Adipocyte (in vitro differentiated cells): Measurements from ENCODE around the gene PLEKHD1.
A peak's percentile ranks its signal among the peaks of the same experiment; 100 is the strongest.

Source experiments
- DNase-seq: peaks from one replicate; pipeline ENCODE4 v3.0.0-alpha.2; 2015; ENCODE audit warnings: low read depth
- H3K27me3 ChIP-seq: replicated peaks from 2 replicates; pipeline ENCODE4 v1.7.0; 2013; ENCODE audit warnings: mild to moderate bottlenecking, low read length, moderate library complexity; ENCODE audit not compliant: control insufficient read depth, insufficient read depth
- H3K36me3 ChIP-seq: 2 replicates; pipeline ENCODE4 v1.7.0; 2013; ENCODE audit warnings: low read length, mild to moderate bottlenecking, moderate library complexity; ENCODE audit not compliant: control insufficient read depth, insufficient read depth, severe bottlenecking
- H3K4me1 ChIP-seq: 2 replicates; pipeline ENCODE4 v1.7.0; 2013; ENCODE audit warnings: mild to moderate bottlenecking, low read length, moderate library complexity; ENCODE audit not compliant: control insufficient read depth, insufficient read depth
- H3K4me3 ChIP-seq: 2 replicates; pipeline ENCODE4 v1.7.0; 2013; ENCODE audit warnings: mild to moderate bottlenecking, low read length, moderate library complexity
- H3K9ac ChIP-seq: 2 replicates; pipeline ENCODE4 v1.7.0; 2013; ENCODE audit warnings: mild to moderate bottlenecking, low read length, moderate library complexity
- H3K9me3 ChIP-seq: 2 replicates; pipeline ENCODE4 v1.7.0; 2013; ENCODE audit warnings: mild to moderate bottlenecking, low read length, moderate library complexity; ENCODE audit not compliant: control insufficient read depth

PLEKHD1 gene

GRCh38 chr14:69519204-69520100, 34.9 kb downstream of the PLEKHD1 start:
- no peaks in the 10 kb centered on the region for H3K4me1 ChIP-seq
- no peak for DNase-seq
- H3K9me3 ChIP-seq = no peaks in the 10 kb centered on the region
- H3K27me3 ChIP-seq = peaks cover 35% of the 10 kb centered on the region
- no peaks in the 10 kb centered on the region for H3K36me3 ChIP-seq
- no peak overlapping the region for H3K4me3 ChIP-seq
- H3K9ac ChIP-seq = no peak overlapping the region

- no peak for DNase-seq
- no peaks in the 10 kb centered on the region for H3K36me3 ChIP-seq
- no peak overlapping the region for H3K4me3 ChIP-seq
- no peaks in the 10 kb centered on the region for H3K4me1 ChIP-seq
- no peaks in the 10 kb centered on the region for H3K9me3 ChIP-seq
- H3K27me3 ChIP-seq = peaks cover 57% of the 10 kb centered on the region
- H3K9ac ChIP-seq = no peak overlapping the region
Observed at GRCh38 chr14:69522026-69522425, 37.5 kb downstream of the PLEKHD1 start.

- no peak overlapping the region for H3K4me3 ChIP-seq
- no peaks in the 10 kb centered on the region for H3K9me3 ChIP-seq
- no peaks in the 10 kb centered on the region for H3K36me3 ChIP-seq
- no peaks in the 10 kb centered on the region for H3K4me1 ChIP-seq
- no peak for DNase-seq
- peaks cover 83% of the 10 kb centered on the region for H3K27me3 ChIP-seq
- no peak overlapping the region for H3K9ac ChIP-seq
Observed at GRCh38 chr14:69525896-69526295, 41.4 kb downstream of the PLEKHD1 start.

GRCh38 chr14:69527635-69528034, 43.1 kb downstream of the PLEKHD1 start:
- Histone ChIP-seq H3K27me3 (peaks cover 86% of the 10 kb centered on the region), H3K36me3 (no peaks in the 10 kb centered on the region), H3K9me3 (no peaks in the 10 kb centered on the region), H3K9ac (no peak overlapping the region), H3K4me3 (no peak overlapping the region), H3K4me1 (no peaks in the 10 kb centered on the region)
- DNase-seq = no peak

GRCh38 chr14:69528143-69528542, 43.6 kb downstream of the PLEKHD1 start:
- Histone ChIP-seq H3K27me3 (peaks cover 89% of the 10 kb centered on the region), H3K4me1 (no peaks in the 10 kb centered on the region), H3K9me3 (no peaks in the 10 kb centered on the region)

GRCh38 chr14:69528930-69529329, 44.4 kb downstream of the PLEKHD1 start:
- H3K4me3 ChIP-seq = no peak overlapping the region
- no peak overlapping the region for H3K9ac ChIP-seq
- no peak for DNase-seq
- no peaks in the 10 kb centered on the region for H3K9me3 ChIP-seq
- H3K4me1 ChIP-seq = no peaks in the 10 kb centered on the region
- no peaks in the 10 kb centered on the region for H3K36me3 ChIP-seq
- peaks cover 89% of the 10 kb centered on the region for H3K27me3 ChIP-seq

More at GRCh38 chr14:69528143-69528542, 43.6 kb downstream of the PLEKHD1 start:
- Histone ChIP-seq H3K36me3 (no peaks in the 10 kb centered on the region), H3K4me3 (no peak overlapping the region), H3K9ac (no peak overlapping the region)
- no peak for DNase-seq

- Histone ChIP-seq H3K4me1 (no peaks in the 10 kb centered on the region), H3K27me3 (peaks cover 84% of the 10 kb centered on the region), H3K9me3 (no peaks in the 10 kb centered on the region), H3K36me3 (no peaks in the 10 kb centered on the region), H3K9ac (no peak overlapping the region), H3K4me3 (no peak overlapping the region)
- DNase-seq = no peak
Observed at GRCh38 chr14:69529563-69529962, 45.0 kb downstream of the PLEKHD1 start.

- Histone ChIP-seq H3K4me1 (no peaks in the 10 kb centered on the region), H3K9ac (no peak overlapping the region), H3K27me3 (peaks cover 78% of the 10 kb centered on the region), H3K36me3 (no peaks in the 10 kb centered on the region), H3K9me3 (no peaks in the 10 kb centered on the region), H3K4me3 (no peak overlapping the region)
- no peak for DNase-seq
Observed at GRCh38 chr14:69530095-69530494, 45.6 kb downstream of the PLEKHD1 start.

GRCh38 chr14:69531135-69531534, 46.6 kb downstream of the PLEKHD1 start:
- Histone ChIP-seq H3K9me3 (no peaks in the 10 kb centered on the region), H3K4me3 (no peak overlapping the region), H3K9ac (no peak overlapping the region), H3K4me1 (peaks cover 3% of the 10 kb centered on the region), H3K36me3 (no peaks in the 10 kb centered on the region), H3K27me3 (peaks cover 70% of the 10 kb centered on the region)
- no peak for DNase-seq

GRCh38 chr14:69532561-69533340, 48.2 kb downstream of the PLEKHD1 start:
- DNase-seq = no peak
- Histone ChIP-seq H3K4me1 (peaks cover 3% of the 10 kb centered on the region), H3K4me3 (no peak overlapping the region)

GRCh38 chr14:69535230-69535848, 50.8 kb downstream of the PLEKHD1 start:
- Histone ChIP-seq H3K27me3 (peaks cover 34% of the 10 kb centered on the region), H3K36me3 (no peaks in the 10 kb centered on the region), H3K9me3 (peaks cover 6% of the 10 kb centered on the region), H3K9ac (no peak overlapping the region), H3K4me3 (no peak overlapping the region), H3K4me1 (peaks cover 6% of the 10 kb centered on the region)
- peak; percentile 78 for DNase-seq

More at GRCh38 chr14:69532561-69533340, 48.2 kb downstream of the PLEKHD1 start:
- Histone ChIP-seq H3K27me3 (peaks cover 56% of the 10 kb centered on the region), H3K9ac (no peak overlapping the region), H3K36me3 (no peaks in the 10 kb centered on the region), H3K9me3 (no peaks in the 10 kb centered on the region)
